K562 (cell line): Measurements from ENCODE around the gene LYVE1. TPM values are rescaled to one million over a fixed set of nuclear protein-coding genes. Genes with fewer than 3 reads are reported as not detected.

Experiments used
- ATAC-seq: fragments of 200-7000 bp; cut with Tn5 transposase; 3 replicates; pipeline ENCODE4 v1.9.1; 2020; ENCODE audit warnings: moderate library complexity
- BruUV-seq: library from RNA; stranded (reverse); fragments of 400-500 nt; replicated peaks from 2 replicates; lab custom pipeline; 2021; lab: Mats Ljungman, UMichigan
- CTCF ChIA-PET: fragments of 300-600 bp; formaldehyde crosslinking; extraction: SDS; loops from one replicate; lab custom pipeline; 2021; ENCODE audit warnings: low intra/inter-chr PET ratio; lab: Yijun Ruan, JAX
- POLR2A ChIA-PET: fragments of 300-600, 350-650 bp; sonication (Branson Sonifier 250); formaldehyde crosslinking; extraction: SDS; loops from one replicate; lab custom pipeline; 2021; ENCODE audit warnings: antibody characterized with exemption, inconsistent platforms; lab: Yijun Ruan, JAX
- DNase-seq, 4 experiments: peaks; one replicate each; pipeline versions ENCODE4 v3.0.0 to v3.0.0-alpha.2; 2011 to 2018; ENCODE audit warnings: low spot score in 3 of 4, mixed read lengths in 3 of 4; ENCODE audit errors: extremely low read depth in 1 of 4
- FAIRE-seq: peaks from 2 replicates; lab custom pipeline; 2011; peaks lifted over from hg19 to GRCh38; lab: Jason Lieb, UNC
- H2AFZ ChIP-seq: 2 replicates; pipeline ENCODE4 v1.6.0; 2011; ENCODE audit warnings: low read depth, low read length, control low read depth, inconsistent platforms
- H3K27ac ChIP-seq: fragments of 200-600 bp; 3 replicates; pipeline ENCODE4 v1.8.0; 2011; ENCODE audit warnings: low read depth, mild to moderate bottlenecking, control low read depth, inconsistent platforms, low read length, moderate library complexity, mixed read lengths; ENCODE audit errors: extremely low read depth
- H3K27me3 ChIP-seq, 2 experiments: fragments of 300-600 bp in 1 of 2; 2 replicates in 1 of 2; 3 replicates in 1 of 2; pipeline versions ENCODE4 v1.6.0 to v1.8.0; 2011; ENCODE audit warnings: inconsistent platforms in 2 of 2, low read length in 2 of 2, mild to moderate bottlenecking in 1 of 2, mixed read lengths in 1 of 2, moderate library complexity in 1 of 2; ENCODE audit not compliant: control insufficient read depth in 2 of 2, insufficient read depth in 2 of 2
- H3K36me3 ChIP-seq: fragments of 300-600 bp; 3 replicates; pipeline ENCODE4 v1.8.0; 2011; ENCODE audit warnings: mild to moderate bottlenecking, low read length, inconsistent platforms; ENCODE audit not compliant: control insufficient read depth, insufficient read depth
- H3K4me1 ChIP-seq, 2 experiments: fragments of 200-600 bp in 1 of 2; replicated peaks in 1 of 2; 2 replicates in 1 of 2; 3 replicates in 1 of 2; pipeline versions ENCODE4 v1.5.1 to v1.8.0; 2011; ENCODE audit warnings: inconsistent platforms in 2 of 2, low read length in 2 of 2, mild to moderate bottlenecking in 1 of 2, mixed read lengths in 1 of 2, moderate library complexity in 1 of 2; ENCODE audit not compliant: control insufficient read depth in 2 of 2, insufficient read depth in 2 of 2
- H3K4me2 ChIP-seq: 2 replicates; pipeline ENCODE4 v1.6.1; 2011; ENCODE audit warnings: low read length, control low read depth, inconsistent platforms, mixed read lengths; ENCODE audit not compliant: insufficient read depth
- H3K4me3 ChIP-seq: fragments of 200-600 bp; sonication (generic), shearing (Covaris generic); 2 replicates; pipeline ENCODE4 v1.5.1; 2016; ENCODE audit warnings: control low read depth, inconsistent platforms
- H3K79me2 ChIP-seq: fragments of 200-600 bp; 3 replicates; pipeline ENCODE4 v1.8.0; 2011; ENCODE audit warnings: low read length, inconsistent platforms; ENCODE audit not compliant: control insufficient read depth, insufficient read depth
- H3K9ac ChIP-seq, 2 experiments: 2 replicates each; pipeline versions ENCODE4 v1.6.0 to v1.6.1; 2011; ENCODE audit warnings: low read depth in 2 of 2, low read length in 2 of 2, control low read depth in 1 of 2, inconsistent platforms in 1 of 2, mild to moderate bottlenecking in 1 of 2, mixed read lengths in 1 of 2; ENCODE audit not compliant: insufficient read depth in 1 of 2
- H3K9me1 ChIP-seq: one replicate; pipeline ENCODE4 v1.6.0; 2011; ENCODE audit warnings: inconsistent platforms, mild to moderate bottlenecking, low read length, moderate library complexity; ENCODE audit not compliant: control insufficient read depth, insufficient read depth
- H3K9me3 ChIP-seq: replicated peaks from 2 replicates; pipeline ENCODE4 v1.5.1; 2011; ENCODE audit warnings: low read depth, low read length, inconsistent platforms; ENCODE audit not compliant: control insufficient read depth, insufficient read depth
- H4K20me1 ChIP-seq: replicated peaks from 2 replicates; pipeline ENCODE4 v1.6.1; 2011; ENCODE audit warnings: low read length, inconsistent platforms, mixed read lengths; ENCODE audit not compliant: control insufficient read depth, insufficient read depth
- ARID2 ChIP-seq: fragments of 450-650 bp; IDR thresholded peaks from 2 replicates; pipeline ENCODE4 v1.6.1; 2017; ENCODE audit warnings: antibody characterized with exemption, mild to moderate bottlenecking
- NCOA4 ChIP-seq: fragments of 450-650 bp; IDR thresholded peaks from 2 replicates; pipeline ENCODE4 v1.6.1; 2018; ENCODE audit warnings: mild to moderate bottlenecking; ENCODE audit not compliant: partially characterized antibody
- SIN3B ChIP-seq: fragments of 450-650 bp; IDR thresholded peaks from 2 replicates; pipeline ENCODE4 v1.6.1; 2017; ENCODE audit warnings: low read depth, mild to moderate bottlenecking, moderate library complexity
- SRSF3 ChIP-seq: fragments of 200-400 bp; formaldehyde crosslinking; IDR thresholded peaks from 2 replicates; pipeline ENCODE4 v1.6.1; 2016; ENCODE audit warnings: mild to moderate bottlenecking, low read length, moderate library complexity; ENCODE audit not compliant: insufficient read depth
- XRCC3 ChIP-seq: fragments of 450-650 bp; IDR thresholded peaks from 2 replicates; pipeline ENCODE4 v1.6.1; 2017; ENCODE audit warnings: mild to moderate bottlenecking, moderate library complexity
- ZNF124 ChIP-seq: sonication (generic); formaldehyde crosslinking; IDR thresholded peaks from 2 replicates; pipeline ENCODE4 v1.8.1; 2022; ENCODE audit warnings: missing genetic modification reagents
- ZNF507 ChIP-seq: conservative IDR thresholded peaks from 2 replicates; pipeline ENCODE4 v1.6.1; 2017; ENCODE audit warnings: missing genetic modification characterization, missing compliant biosample characterization
- WGBS: fragments of 100-300 bp; shearing (Covaris generic); methylation state at CpG from one replicate; pipeline ENCODE4 v1.1.6; 2016; ENCODE audit warnings: low coverage, mixed read lengths; ENCODE audit not compliant: insufficient coverage; ENCODE audit errors: missing lambda C conversion rate; 5-methylcytosine and 5-hydroxymethylcytosine counted together
- in situ Hi-C: fragments of 300-500 bp; cut with MboI; formaldehyde crosslinking; loops from 4 replicates; pipeline ENCODE4 v1.15.0; 2018; ENCODE audit warnings: inconsistent platforms, mixed read lengths
- intact Hi-C: fragments of 100-400 bp; cut with micrococcal nuclease; formaldehyde crosslinking; loops from 2 replicates; pipeline ENCODE4 v1.14.2; 2022
- polyA plus RNA-seq, 8 experiments: library from polyadenylated mRNA; depleted of rRNA in 4 of 8; stranded (reverse) in 5 of 8; unstranded in 3 of 8; fragments of >200 nt; fragmentation: Nextera tagmentation in 2 of 8; fragmentation: Illumina TruSeq in 1 of 8; extraction: Ambion mirVana in 2 of 8; extraction: Trizol in 1 of 8; gene quantifications; 2 replicates each; pipeline versions ENCODE4 v1.2.1 to v1.2.3, GENCODE V29; 2011 to 2014; ENCODE audit warnings: inconsistent platforms in 1 of 8, missing spikeins in 1 of 8
- total RNA-seq, 7 experiments: library from RNA; depleted of rRNA in 6 of 7; stranded (reverse); fragments of >200 nt in 6 of 7; fragmentation: Illumina TruSeq in 2 of 7; extraction: Trizol in 2 of 7; gene quantifications; 2 replicates each; pipeline versions ENCODE4 v1.2.1 to v1.2.3, GENCODE V29; 2011 to 2021; ENCODE audit warnings: low replicate concordance in 1 of 7
- TF ChIP-seq, protein P1 (sequence below): fragments of 250-450 bp; sonication (Bioruptor Pico); IDR thresholded peaks from 2 replicates; pipeline ENCODE4 v1.5.0; 2022; ENCODE audit warnings: mild to moderate bottlenecking
- TF ChIP-seq, protein P2 (sequence below), 3 experiments: fragments of 200-800 bp in 1 of 3; sonication (Bioruptor generic) in 1 of 3; sonication (generic) in 1 of 3; formaldehyde crosslinking in 1 of 3; IDR thresholded peaks; 2 replicates each; pipeline versions ENCODE4 v1.6.1 to v1.8.0; 2016 to 2022; ENCODE audit warnings: mild to moderate bottlenecking in 2 of 3, missing compliant biosample characterization in 2 of 3, missing genetic modification characterization in 2 of 3, missing genetic modification reagents in 1 of 3
- TF ChIP-seq, protein P3 (sequence below), 2 experiments: IDR thresholded peaks; 2 replicates each; pipeline ENCODE4 v1.6.1; 2011; ENCODE audit warnings: borderline replicate concordance in 1 of 2, control low read depth in 1 of 2, low read depth in 1 of 2, low read length in 1 of 2, mild to moderate bottlenecking in 1 of 2, mixed read lengths in 1 of 2, moderate library complexity in 1 of 2; ENCODE audit not compliant: insufficient read depth in 1 of 2, insufficient read length in 1 of 2, poor library complexity in 1 of 2, severe bottlenecking in 1 of 2; ENCODE audit errors: extremely low read depth in 1 of 2

The LYVE1 gene
- total and polyA plus RNA-seq, 9 of the 15 experiments (the other 6 are each of a cell fraction or from before 2014, with no cell fraction given), result 0.06 to 1.1 (median 0.14) TPM; not detected in 1

DNA sequence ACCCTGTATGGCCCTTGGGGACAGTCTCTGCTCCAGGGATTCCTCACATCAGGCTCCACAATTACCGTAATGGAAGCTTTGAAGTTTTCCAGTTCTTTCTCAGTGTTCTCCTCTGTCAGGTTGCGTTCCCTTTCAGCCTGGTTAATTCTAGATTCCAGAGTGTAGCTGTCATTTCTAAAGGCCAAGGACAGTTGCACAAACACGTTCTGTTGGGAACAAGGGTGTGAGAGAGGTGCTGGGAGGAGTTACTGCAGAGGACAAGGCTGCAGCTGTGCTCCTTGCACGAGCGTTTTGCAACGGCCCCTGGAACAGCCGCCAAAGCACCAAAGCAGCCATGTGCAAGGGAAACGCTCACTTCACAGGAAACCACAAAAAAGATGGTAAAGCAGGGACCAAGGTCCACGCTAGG lies 35.9 kb upstream of the LYVE1 start:
- H2AFZ ChIP-seq, result peak overlapping the region; percentile 23; the same call in 1 of the 2 replicates
- no TSS peak for BruUV-seq
- no peaks in the 10 kb centered on the region for H4K20me1 ChIP-seq
- CTCF ChIA-PET, result no interaction called here
- DNase-seq, result no peak
- no peak for ATAC-seq
- H3K4me2 ChIP-seq, result no peak overlapping the region
- TF ChIP-seq XRCC3 (no peak), ARID2 (no peak), ZNF124 (CRISPR knock-in tag) (no peak), SRSF3 (no peak), SIN3B (no peak), NCOA4 (no peak), ZNF507 (tag) (no peak)
- TF ChIP-seq, protein P1, sequence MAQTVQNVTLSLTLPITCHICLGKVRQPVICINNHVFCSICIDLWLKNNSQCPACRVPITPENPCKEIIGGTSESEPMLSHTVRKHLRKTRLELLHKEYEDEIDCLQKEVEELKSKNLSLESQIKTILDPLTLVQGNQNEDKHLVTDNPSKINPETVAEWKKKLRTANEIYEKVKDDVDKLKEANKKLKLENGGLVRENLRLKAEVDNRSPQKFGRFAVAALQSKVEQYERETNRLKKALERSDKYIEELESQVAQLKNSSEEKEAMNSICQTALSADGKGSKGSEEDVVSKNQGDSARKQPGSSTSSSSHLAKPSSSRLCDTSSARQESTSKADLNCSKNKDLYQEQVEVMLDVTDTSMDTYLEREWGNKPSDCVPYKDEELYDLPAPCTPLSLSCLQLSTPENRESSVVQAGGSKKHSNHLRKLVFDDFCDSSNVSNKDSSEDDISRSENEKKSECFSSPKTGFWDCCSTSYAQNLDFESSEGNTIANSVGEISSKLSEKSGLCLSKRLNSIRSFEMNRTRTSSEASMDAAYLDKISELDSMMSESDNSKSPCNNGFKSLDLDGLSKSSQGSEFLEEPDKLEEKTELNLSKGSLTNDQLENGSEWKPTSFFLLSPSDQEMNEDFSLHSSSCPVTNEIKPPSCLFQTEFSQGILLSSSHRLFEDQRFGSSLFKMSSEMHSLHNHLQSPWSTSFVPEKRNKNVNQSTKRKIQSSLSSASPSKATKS (CRISPR knock-in tag), result no peak
- TF ChIP-seq, protein P2, sequence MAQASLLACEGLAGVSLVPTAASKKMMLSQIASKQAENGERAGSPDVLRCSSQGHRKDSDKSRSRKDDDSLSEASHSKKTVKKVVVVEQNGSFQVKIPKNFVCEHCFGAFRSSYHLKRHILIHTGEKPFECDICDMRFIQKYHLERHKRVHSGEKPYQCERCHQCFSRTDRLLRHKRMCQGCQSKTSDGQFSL (CRISPR knock-in tag; IDR thresholded peaks at IDR 0.05), result no peak
- TF ChIP-seq, protein P2 (tag; IDR thresholded peaks at IDR 0.05), result no peak
- TF ChIP-seq, protein P3, sequence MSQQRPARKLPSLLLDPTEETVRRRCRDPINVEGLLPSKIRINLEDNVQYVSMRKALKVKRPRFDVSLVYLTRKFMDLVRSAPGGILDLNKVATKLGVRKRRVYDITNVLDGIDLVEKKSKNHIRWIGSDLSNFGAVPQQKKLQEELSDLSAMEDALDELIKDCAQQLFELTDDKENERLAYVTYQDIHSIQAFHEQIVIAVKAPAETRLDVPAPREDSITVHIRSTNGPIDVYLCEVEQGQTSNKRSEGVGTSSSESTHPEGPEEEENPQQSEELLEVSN (IDR thresholded peaks at IDR 0.05; ENCODE audit: borderline replicate concordance in 1 of 2, extremely low read depth in 1 of 2, insufficient read depth in 1 of 2, insufficient read length in 1 of 2, low read depth in 1 of 2, low read length in 1 of 2, poor library complexity in 1 of 2, severe bottlenecking in 1 of 2), result no peak
- in situ Hi-C loops, result no loop called here
- H3K9ac ChIP-seq, result no peak overlapping the region
- H3K9me3 ChIP-seq, result no peaks in the 10 kb centered on the region
- H3K4me1 ChIP-seq, result peaks cover 9 to 14% of the 10 kb centered on the region in 2 experiments
- H3K4me3 ChIP-seq, result no peak overlapping the region
- no peaks in the 10 kb centered on the region for H3K36me3 ChIP-seq
- H3K9me1 ChIP-seq, result no peaks in the 10 kb centered on the region
- no peak overlapping the region for H3K27ac ChIP-seq
- no peaks in the 10 kb centered on the region for H3K79me2 ChIP-seq
- POLR2A ChIA-PET, result interaction anchor here (0.9 to 2.1 kb wide), 3 partner anchors 13 to 16 kb away, joined by 4 read pairs; no protein-coding TSS in a partner anchor
- intact Hi-C loops, result no loop called here
- H3K27me3 ChIP-seq, result no peaks in the 10 kb centered on the region
- no peak for FAIRE-seq
- WGBS, result 45% methylated on average over 9 of the region's 9 CpGs
